Measurements from ENCODE around the gene GAS7.

The GAS7 gene

DNA sequence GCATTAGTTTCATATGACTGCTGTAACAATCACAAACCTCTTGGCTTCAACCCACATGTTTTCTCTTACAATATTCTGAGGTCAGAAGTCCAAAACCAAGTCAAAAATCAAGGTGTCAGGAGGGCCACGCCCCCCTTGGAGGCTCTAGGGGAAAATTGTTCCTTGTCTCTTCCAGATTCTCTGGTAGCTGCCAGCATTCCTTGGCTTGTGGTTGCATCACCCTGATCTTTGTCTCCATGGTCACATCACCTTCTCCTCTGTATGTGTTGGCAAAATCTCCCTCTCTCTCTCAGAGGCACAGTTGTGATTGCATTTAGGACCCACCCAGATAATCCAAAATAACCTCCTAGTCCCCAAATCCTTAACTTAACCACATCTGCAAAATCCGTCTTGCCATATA lies 105.8 kb downstream of the GAS7 start:
- TF ChIP-seq, protein P1, sequence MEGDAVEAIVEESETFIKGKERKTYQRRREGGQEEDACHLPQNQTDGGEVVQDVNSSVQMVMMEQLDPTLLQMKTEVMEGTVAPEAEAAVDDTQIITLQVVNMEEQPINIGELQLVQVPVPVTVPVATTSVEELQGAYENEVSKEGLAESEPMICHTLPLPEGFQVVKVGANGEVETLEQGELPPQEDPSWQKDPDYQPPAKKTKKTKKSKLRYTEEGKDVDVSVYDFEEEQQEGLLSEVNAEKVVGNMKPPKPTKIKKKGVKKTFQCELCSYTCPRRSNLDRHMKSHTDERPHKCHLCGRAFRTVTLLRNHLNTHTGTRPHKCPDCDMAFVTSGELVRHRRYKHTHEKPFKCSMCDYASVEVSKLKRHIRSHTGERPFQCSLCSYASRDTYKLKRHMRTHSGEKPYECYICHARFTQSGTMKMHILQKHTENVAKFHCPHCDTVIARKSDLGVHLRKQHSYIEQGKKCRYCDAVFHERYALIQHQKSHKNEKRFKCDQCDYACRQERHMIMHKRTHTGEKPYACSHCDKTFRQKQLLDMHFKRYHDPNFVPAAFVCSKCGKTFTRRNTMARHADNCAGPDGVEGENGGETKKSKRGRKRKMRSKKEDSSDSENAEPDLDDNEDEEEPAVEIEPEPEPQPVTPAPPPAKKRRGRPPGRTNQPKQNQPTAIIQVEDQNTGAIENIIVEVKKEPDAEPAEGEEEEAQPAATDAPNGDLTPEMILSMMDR (IDR thresholded peaks at IDR 0.05; ENCODE audit: control insufficient read depth, insufficient read depth, low read depth, low read length, missing control alignments), result no peak
- no peak for DNase-seq (ENCODE audit: low read depth)
- H3K4me3 ChIP-seq (ENCODE audit: control insufficient read depth, low read depth, low read length), result no peak overlapping the region

DNA sequence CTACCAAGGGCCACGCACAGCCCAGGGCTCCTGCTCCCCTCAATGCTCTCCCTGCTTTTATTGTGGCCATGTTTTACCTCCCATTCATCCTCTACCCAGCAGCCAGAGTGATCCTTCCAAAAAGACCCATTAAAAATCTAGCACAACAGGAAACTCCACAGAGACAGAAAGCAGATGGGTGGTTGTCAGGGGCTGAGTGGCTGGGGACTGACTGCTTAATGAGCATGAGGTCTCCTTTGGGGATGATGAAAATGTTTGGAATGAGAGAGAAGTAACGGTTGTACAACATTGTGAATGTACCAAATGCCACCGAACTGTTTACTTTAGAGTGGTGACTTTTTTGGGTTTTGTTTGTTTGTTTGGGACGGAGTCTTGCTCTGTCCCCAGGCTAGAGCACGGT lies 107.4 kb downstream of the GAS7 start:
- DNase-seq (ENCODE audit: low read depth), result no peak
- H3K4me3 ChIP-seq (ENCODE audit: control insufficient read depth, low read depth, low read length), result no peak overlapping the region
- TF ChIP-seq, protein P1 (IDR thresholded peaks at IDR 0.05; ENCODE audit: control insufficient read depth, insufficient read depth, low read depth, low read length, missing control alignments), result no peak

DNA sequence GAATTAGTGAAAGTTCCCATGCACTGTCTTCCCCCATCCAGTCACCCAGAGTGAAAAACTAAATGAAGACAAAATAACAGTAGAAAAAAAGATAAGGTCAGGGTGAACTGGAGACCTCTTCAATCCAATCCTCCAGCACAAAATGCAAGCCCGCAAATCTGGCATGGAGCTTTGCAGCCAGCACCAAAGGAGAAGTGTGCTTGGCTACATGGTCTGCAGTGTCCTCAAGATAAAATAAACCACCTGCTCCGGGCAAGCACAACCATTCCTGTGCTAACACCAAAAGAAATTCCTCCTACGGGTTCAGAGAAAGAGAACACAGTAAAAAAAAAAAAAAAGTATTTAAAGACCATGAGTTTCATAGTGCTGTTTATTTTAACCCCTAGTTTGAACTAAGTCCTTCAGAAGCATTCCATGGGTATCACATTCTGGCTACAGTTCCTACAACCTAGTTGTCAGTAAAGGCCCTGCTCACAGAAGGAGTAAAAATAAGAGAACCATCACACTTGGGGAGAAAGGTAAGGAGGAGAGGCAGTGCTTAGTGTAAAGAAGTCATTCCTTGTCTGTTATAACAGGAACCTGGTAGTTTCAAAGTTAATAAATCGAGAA lies 109.1 kb downstream of the GAS7 start:
- DNase-seq (ENCODE audit: low read depth), result no peak
- TF ChIP-seq, protein P1 (IDR thresholded peaks at IDR 0.05; ENCODE audit: control insufficient read depth, insufficient read depth, low read depth, low read length, missing control alignments), result no peak
- no peak overlapping the region for H3K4me3 ChIP-seq (ENCODE audit: control insufficient read depth, low read depth, low read length)

DNA sequence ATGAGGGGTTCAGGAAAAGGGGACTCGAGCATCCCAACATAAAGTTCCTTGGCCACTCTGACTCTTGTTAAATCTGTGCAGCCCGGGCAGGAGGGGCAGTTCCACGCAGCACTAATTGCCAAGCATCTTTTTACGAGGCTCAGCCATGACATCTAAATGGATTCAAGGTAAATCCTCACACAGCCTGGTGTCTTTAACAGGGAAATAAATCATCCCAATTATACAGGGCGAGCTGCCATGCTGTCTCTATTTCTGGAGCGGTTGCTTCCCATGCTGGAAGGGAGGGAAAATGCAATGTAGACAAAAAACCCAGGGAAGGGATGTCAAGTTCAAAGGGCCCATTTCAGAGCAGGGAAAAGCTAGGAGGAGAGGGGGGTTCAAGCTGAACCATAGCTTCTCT lies 110.0 kb downstream of the GAS7 start:
- H3K4me3 ChIP-seq (ENCODE audit: control insufficient read depth, low read depth, low read length), result no peak overlapping the region
- DNase-seq (ENCODE audit: low read depth), result no peak
- TF ChIP-seq, protein P1 (IDR thresholded peaks at IDR 0.05; ENCODE audit: control insufficient read depth, insufficient read depth, low read depth, low read length, missing control alignments), result no peak

DNA sequence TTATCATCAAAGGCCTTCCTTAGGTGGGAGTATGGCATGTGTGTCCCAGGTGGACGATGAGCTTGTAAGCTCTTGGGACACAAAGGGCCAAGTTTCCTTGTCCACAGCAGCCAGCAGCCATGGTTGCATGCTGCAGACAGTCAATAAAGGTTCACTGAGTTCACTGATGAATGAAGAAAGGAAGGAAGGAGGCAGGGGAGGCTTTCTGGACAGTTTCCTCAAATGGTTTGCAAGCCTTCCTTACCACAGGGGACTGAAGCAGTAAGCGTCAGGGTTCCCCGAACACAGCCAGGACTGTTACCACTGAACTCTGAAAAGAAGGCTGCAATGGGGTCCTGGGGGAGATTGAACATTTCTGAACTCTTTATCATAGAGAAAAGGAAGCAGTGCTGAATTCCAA lies 111.1 kb downstream of the GAS7 start:
- TF ChIP-seq, protein P1 (IDR thresholded peaks at IDR 0.05; ENCODE audit: control insufficient read depth, insufficient read depth, low read depth, low read length, missing control alignments), result no peak
- no peak overlapping the region for H3K4me3 ChIP-seq (ENCODE audit: control insufficient read depth, low read depth, low read length)
- no peak for DNase-seq (ENCODE audit: low read depth)

DNA sequence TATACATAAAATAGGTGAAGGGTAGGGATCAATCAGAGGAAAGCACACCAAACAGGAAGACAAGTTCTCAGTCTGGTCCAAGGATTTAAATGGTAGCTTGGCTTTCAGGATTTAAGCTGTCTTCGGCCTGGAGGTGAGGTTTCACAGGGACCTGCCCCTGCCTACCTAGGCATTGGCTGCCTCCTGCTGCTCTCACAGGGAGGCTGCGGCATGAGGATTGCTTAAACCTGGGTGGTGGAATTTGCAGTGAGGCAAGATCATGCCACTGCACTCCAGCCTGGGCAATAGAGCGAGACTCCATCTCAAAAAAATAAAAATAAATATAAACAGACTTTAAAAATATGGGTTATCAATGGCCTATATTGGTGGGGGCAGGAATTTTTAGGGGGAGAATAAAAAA lies 114.5 kb downstream of the GAS7 start:
- DNase-seq (ENCODE audit: low read depth), result no peak
- TF ChIP-seq, protein P1 (IDR thresholded peaks at IDR 0.05; ENCODE audit: control insufficient read depth, insufficient read depth, low read depth, low read length, missing control alignments), result no peak
- no peak overlapping the region for H3K4me3 ChIP-seq (ENCODE audit: control insufficient read depth, low read depth, low read length)

DNA sequence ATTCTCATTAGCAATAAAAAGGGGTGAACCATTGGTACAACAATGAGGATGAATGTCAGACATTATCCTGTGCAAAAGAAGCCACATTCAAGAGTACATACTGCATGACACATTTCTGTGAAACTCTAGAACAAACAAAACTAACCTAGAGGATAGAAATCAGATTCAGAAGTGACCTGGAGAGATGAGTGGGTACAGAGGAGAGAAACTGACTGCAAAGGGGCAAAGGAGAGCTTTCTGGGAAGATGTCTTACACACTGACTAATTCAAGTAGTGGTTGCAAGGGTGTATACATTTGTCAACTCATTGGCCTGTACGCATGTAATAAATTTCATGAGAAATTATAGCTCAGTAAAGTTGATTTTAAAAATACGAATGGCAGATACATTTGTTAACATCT lies 115.6 kb downstream of the GAS7 start:
- TF ChIP-seq, protein P1 (IDR thresholded peaks at IDR 0.05; ENCODE audit: control insufficient read depth, insufficient read depth, low read depth, low read length, missing control alignments), result no peak
- no peak for DNase-seq (ENCODE audit: low read depth)
- H3K4me3 ChIP-seq (ENCODE audit: control insufficient read depth, low read depth, low read length), result no peak overlapping the region

Data from AG09309 (cell line).